Measurements from ENCODE around the gene PCED1B.

DNA sequence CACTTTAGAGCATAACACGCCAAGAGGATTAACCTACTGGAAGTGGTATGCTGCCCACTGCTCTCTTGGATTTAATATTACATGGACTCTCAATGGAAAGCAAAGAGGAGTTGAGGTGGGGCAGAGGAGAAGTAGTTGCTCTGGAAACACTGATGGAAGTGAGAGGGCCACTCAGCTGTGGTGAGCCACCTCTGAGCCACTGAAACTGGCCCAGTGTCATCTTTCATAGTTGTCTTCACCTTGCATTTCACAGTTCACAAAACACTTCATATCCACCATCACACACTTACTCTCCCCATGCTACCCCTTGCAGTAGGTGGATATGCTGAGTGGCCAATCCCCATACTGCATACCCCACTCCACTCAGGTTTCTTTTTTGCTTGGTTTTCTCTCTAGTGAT is 12.2 kb upstream of the PCED1B start:
- TF ChIP-seq EZH2 (IDR thresholded peaks at IDR 0.05), result no peak
- TF ChIP-seq, protein P1, sequence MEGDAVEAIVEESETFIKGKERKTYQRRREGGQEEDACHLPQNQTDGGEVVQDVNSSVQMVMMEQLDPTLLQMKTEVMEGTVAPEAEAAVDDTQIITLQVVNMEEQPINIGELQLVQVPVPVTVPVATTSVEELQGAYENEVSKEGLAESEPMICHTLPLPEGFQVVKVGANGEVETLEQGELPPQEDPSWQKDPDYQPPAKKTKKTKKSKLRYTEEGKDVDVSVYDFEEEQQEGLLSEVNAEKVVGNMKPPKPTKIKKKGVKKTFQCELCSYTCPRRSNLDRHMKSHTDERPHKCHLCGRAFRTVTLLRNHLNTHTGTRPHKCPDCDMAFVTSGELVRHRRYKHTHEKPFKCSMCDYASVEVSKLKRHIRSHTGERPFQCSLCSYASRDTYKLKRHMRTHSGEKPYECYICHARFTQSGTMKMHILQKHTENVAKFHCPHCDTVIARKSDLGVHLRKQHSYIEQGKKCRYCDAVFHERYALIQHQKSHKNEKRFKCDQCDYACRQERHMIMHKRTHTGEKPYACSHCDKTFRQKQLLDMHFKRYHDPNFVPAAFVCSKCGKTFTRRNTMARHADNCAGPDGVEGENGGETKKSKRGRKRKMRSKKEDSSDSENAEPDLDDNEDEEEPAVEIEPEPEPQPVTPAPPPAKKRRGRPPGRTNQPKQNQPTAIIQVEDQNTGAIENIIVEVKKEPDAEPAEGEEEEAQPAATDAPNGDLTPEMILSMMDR (IDR thresholded peaks at IDR 0.05), result no peak
- TF ChIP-seq EZH2phosphoT487 (IDR thresholded peaks at IDR 0.05), result no peak

Measured in neural progenitor cell (in vitro differentiated cells).